OCI-LY1 (cell line): Measurements from ENCODE around the gene PLEKHH3.

ENCODE experiments used
- H2AFZ ChIP-seq: fragments of 200-600 bp; sonication (generic), shearing (Covaris generic); 2 replicates; pipeline ENCODE4 v1.6.0; 2014; ENCODE audit warnings: antibody characterized with exemption, mild to moderate bottlenecking, low read length
- H3F3A ChIP-seq: fragments of 200-600 bp; sonication (generic), shearing (Covaris generic); 2 replicates; pipeline ENCODE4 v1.6.0; 2014; ENCODE audit warnings: mild to moderate bottlenecking, antibody characterized with exemption, low read length, moderate library complexity; ENCODE audit not compliant: insufficient read depth
- H3K27ac ChIP-seq: fragments of 200-600 bp; sonication (generic); 2 replicates; pipeline ENCODE4 v1.5.1; 2014; ENCODE audit warnings: low read length, mixed run types, mild to moderate bottlenecking, low read depth; ENCODE audit not compliant: poor library complexity, severe bottlenecking
- H3K27me3 ChIP-seq: fragments of 200-600 bp; sonication (generic); 2 replicates; pipeline ENCODE4 v1.6.0; 2014; ENCODE audit warnings: antibody characterized with exemption, mild to moderate bottlenecking, low read length, moderate library complexity; ENCODE audit not compliant: insufficient read depth
- H3K36me3 ChIP-seq: fragments of 200-600 bp; sonication (generic); 2 replicates; pipeline ENCODE4 v1.6.1; 2014; ENCODE audit warnings: mild to moderate bottlenecking, antibody characterized with exemption, low read length, moderate library complexity, mixed read lengths; ENCODE audit not compliant: insufficient read depth
- H3K4me1 ChIP-seq: fragments of 200-600 bp; sonication (generic); 2 replicates; pipeline ENCODE4 v1.5.1; 2014; ENCODE audit warnings: mild to moderate bottlenecking, low read length, moderate library complexity; ENCODE audit not compliant: insufficient read depth, severe bottlenecking
- H3K4me2 ChIP-seq: fragments of 200-600 bp; sonication (generic), shearing (Covaris generic); 2 replicates; pipeline ENCODE4 v1.6.1; 2014; ENCODE audit warnings: low read length
- H3K4me3 ChIP-seq: fragments of 200-600 bp; sonication (generic); 2 replicates; pipeline ENCODE4 v1.5.1; 2014; ENCODE audit warnings: low read length, low read depth, mild to moderate bottlenecking, mixed read lengths; ENCODE audit not compliant: poor library complexity, severe bottlenecking
- H3K79me2 ChIP-seq: fragments of 200-600 bp; shearing (Covaris generic); 2 replicates; pipeline ENCODE4 v1.6.1; 2016; ENCODE audit warnings: mixed run types, low read length, mixed read lengths; ENCODE audit not compliant: insufficient read depth
- H3K9ac ChIP-seq: fragments of 200-600 bp; sonication (generic), shearing (Covaris generic); 2 replicates; pipeline ENCODE4 v1.6.1; 2014; ENCODE audit warnings: mild to moderate bottlenecking, low read length, mixed read lengths
- H3K9me2 ChIP-seq: fragments of 200-600 bp; sonication (generic), shearing (Covaris generic); 2 replicates; pipeline ENCODE4 v1.6.1; 2014; ENCODE audit warnings: low read depth, mild to moderate bottlenecking, low read length, mixed read lengths
- H3K9me3 ChIP-seq: fragments of 200-600 bp; shearing (Covaris generic); 2 replicates; pipeline ENCODE4 v1.6.1; 2014; ENCODE audit warnings: low read length, mixed read lengths
- H4K20me1 ChIP-seq: fragments of 200-600 bp; sonication (generic), shearing (Covaris generic); 2 replicates; pipeline ENCODE4 v1.6.0; 2016; ENCODE audit warnings: mild to moderate bottlenecking, low read length; ENCODE audit not compliant: insufficient read depth
- EZH2 ChIP-seq: fragments of 200-600 bp; sonication (generic), shearing (Covaris generic); IDR thresholded peaks from 2 replicates; pipeline ENCODE4 v1.8.0; 2017; ENCODE audit warnings: borderline replicate concordance, mixed run types, mild to moderate bottlenecking, antibody characterized with exemption, low read length, moderate library complexity, mixed read lengths
- TF ChIP-seq, protein P1 (sequence below): fragments of 200-600 bp; sonication (generic), shearing (Covaris generic); IDR thresholded peaks from 2 replicates; pipeline ENCODE4 v1.5.1; 2017; ENCODE audit warnings: mild to moderate bottlenecking, antibody characterized with exemption, low read length, moderate library complexity, mixed read lengths

PLEKHH3 gene, protein sequence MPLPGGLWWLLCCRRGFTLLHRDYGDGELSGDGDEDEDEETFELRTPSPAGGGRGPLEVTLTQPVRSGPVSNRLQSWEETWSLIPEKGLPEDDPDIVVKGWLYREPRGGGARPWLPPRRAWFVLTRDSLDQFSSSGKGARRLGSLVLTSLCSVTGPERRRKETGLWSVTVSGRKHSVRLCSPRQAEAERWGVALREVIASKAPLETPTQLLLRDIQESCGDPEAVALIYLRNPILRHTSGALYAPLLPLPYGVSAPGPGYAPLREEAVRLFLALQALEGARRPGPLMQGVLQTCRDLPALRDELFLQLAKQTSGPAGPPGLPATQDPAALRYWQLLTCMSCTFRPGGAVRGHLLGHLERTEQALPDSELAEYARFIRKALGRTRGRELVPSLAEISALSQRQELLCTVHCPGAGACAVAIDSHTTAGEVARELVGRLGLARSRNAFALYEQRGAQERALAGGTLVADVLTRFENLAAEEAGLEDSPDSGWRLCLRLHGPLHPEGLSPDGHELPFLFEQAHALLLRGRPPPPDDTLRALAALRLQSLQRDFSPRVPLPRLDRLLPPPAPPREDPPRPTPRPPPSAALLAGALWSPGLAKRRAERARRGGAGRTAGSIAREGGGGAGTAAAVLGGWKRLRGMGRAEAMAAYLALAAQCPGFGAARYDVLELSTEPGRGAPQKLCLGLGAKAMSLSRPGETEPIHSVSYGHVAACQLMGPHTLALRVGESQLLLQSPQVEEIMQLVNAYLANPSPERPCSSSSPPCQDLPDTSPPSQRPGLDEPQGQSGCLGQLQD

GRCh38 chr17:42676424-42677011 is at the start of gene PLEKHH3:
PLEKHH3 (minus strand) TSS chr17:42676994; CDS start chr17:42676563, 431 bp downstream.
- peak within 1 kb of the TSS; percentile 72 for H3K9ac ChIP-seq
- no peak within 1 kb of the TSS for H2AFZ ChIP-seq
- H3K36me3 ChIP-seq = no peaks in the 10 kb centered on the region
- TF ChIP-seq EZH2 = no peak
- TF ChIP-seq, protein P1, sequence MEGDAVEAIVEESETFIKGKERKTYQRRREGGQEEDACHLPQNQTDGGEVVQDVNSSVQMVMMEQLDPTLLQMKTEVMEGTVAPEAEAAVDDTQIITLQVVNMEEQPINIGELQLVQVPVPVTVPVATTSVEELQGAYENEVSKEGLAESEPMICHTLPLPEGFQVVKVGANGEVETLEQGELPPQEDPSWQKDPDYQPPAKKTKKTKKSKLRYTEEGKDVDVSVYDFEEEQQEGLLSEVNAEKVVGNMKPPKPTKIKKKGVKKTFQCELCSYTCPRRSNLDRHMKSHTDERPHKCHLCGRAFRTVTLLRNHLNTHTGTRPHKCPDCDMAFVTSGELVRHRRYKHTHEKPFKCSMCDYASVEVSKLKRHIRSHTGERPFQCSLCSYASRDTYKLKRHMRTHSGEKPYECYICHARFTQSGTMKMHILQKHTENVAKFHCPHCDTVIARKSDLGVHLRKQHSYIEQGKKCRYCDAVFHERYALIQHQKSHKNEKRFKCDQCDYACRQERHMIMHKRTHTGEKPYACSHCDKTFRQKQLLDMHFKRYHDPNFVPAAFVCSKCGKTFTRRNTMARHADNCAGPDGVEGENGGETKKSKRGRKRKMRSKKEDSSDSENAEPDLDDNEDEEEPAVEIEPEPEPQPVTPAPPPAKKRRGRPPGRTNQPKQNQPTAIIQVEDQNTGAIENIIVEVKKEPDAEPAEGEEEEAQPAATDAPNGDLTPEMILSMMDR = no peak
- peaks cover 13% of the 10 kb centered on the region; the same call in 1 of the 2 replicates for H3K27me3 ChIP-seq
- H3K9me3 ChIP-seq = no peaks in the 10 kb centered on the region
- no peaks in the 10 kb centered on the region for H4K20me1 ChIP-seq
- peak within 1 kb of the TSS; percentile 87 for H3K4me2 ChIP-seq
- H3K4me3 ChIP-seq = peak within 1 kb of the TSS; percentile 71
- H3K27ac ChIP-seq = peak within 1 kb of the TSS; percentile 64
- peaks cover 55% of the 10 kb centered on the region for H3K4me1 ChIP-seq
- H3K79me2 ChIP-seq = no peaks in the 10 kb centered on the region
- no peaks in the 10 kb centered on the region for H3F3A ChIP-seq
- H3K9me2 ChIP-seq = no peaks in the 10 kb centered on the region

DNA sequence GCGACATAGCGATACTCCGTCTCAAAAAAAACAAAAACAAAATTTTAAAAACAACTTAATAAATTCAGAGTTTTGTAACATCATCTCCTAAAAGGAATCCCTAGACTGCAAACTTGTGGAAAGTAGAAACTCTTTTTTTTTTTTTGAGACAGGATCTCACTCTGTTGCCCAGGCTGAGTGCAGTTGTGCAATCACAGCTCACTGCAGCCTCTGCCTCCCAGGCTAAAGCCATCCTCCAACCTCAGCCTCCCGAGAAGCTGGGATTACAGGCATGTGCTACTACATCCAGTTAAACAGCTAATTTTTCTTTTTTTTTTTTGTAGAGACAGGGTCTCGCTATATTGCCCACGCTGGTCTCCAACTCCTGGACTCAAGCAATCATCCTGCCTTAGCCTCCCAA is 48.3 kb upstream of the PLEKHH3 start:
- Histone ChIP-seq H2AFZ (no peak overlapping the region), H3K27ac (no peak overlapping the region), H3K9me3 (no peaks in the 10 kb centered on the region), H3K4me1 (no peaks in the 10 kb centered on the region), H3F3A (no peaks in the 10 kb centered on the region), H3K4me2 (no peak overlapping the region), H4K20me1 (no peaks in the 10 kb centered on the region), H3K27me3 (no peaks in the 10 kb centered on the region), H3K9ac (no peak overlapping the region), H3K4me3 (no peak overlapping the region), H3K9me2 (no peaks in the 10 kb centered on the region), H3K36me3 (peaks cover 67% of the 10 kb centered on the region), H3K79me2 (no peaks in the 10 kb centered on the region)
- TF ChIP-seq EZH2 = no peak
- TF ChIP-seq, protein P1 = no peak

DNA sequence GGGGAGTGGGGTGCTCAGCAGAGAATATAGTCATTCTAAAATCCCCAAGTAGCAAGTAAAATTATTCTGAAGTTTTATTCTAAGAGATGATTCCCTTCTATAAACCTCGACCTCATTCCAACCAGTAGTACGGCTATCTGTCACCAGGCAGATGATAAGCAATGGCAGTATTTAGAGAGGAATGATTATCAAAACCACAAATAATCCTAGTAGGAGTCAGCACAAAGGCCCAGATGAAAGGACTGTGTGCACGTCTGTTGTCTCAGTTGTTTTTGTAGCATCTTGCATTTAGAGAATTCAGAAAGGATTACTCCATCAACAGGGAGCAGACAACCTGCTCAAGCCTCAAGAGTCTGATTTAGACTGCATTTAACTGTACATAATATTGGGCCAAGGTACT is 46.8 kb upstream of the PLEKHH3 start:
- peaks cover 67% of the 10 kb centered on the region for H3K36me3 ChIP-seq
- H3K4me1 ChIP-seq = no peaks in the 10 kb centered on the region
- H3K4me2 ChIP-seq = no peak overlapping the region
- no peak overlapping the region for H2AFZ ChIP-seq
- H3K27ac ChIP-seq = no peak overlapping the region
- no peaks in the 10 kb centered on the region for H3F3A ChIP-seq
- no peak for TF ChIP-seq EZH2
- TF ChIP-seq, protein P1 = no peak
- no peaks in the 10 kb centered on the region for H3K9me2 ChIP-seq
- no peak overlapping the region for H3K4me3 ChIP-seq
- no peaks in the 10 kb centered on the region for H4K20me1 ChIP-seq
- no peaks in the 10 kb centered on the region for H3K79me2 ChIP-seq
- no peak overlapping the region for H3K9ac ChIP-seq
- H3K9me3 ChIP-seq = no peaks in the 10 kb centered on the region
- no peaks in the 10 kb centered on the region for H3K27me3 ChIP-seq
